DMS 273 treated with DMSO at 0.1 percent for 48 hours (cell line): ENCODE data around the gene FOXF1.
A peak's percentile ranks its signal among the peaks of the same experiment; 100 is the strongest.

Experiments
- DNase-seq: peaks from one replicate; lab custom pipeline; 2025; lab: John Stamatoyannopoulos, UW

Gene FOXF1

GRCh38 chr16:86517652-86518258 lies 7.4 kb downstream of the FOXF1 start:
- peak; percentile 9 for DNase-seq

GRCh38 chr16:86519007-86519648 lies 8.8 kb downstream of the FOXF1 start:
- no peak for DNase-seq

- no peak for DNase-seq
Measured at GRCh38 chr16:86519649-86520316, 9.5 kb downstream of the FOXF1 start.

- DNase-seq: no peak
Measured at GRCh38 chr16:86520317-86521210, 10.2 kb downstream of the FOXF1 start.

GRCh38 chr16:86521236-86522197 lies 11.2 kb downstream of the FOXF1 start:
- DNase-seq: no peak

- DNase-seq: no peak
Measured at GRCh38 chr16:86522634-86523033, 12.3 kb downstream of the FOXF1 start.

- DNase-seq: no peak
Measured at GRCh38 chr16:86523166-86523740, 12.9 kb downstream of the FOXF1 start.

- DNase-seq: no peak
Measured at GRCh38 chr16:86524029-86524428, 13.7 kb downstream of the FOXF1 start.

- DNase-seq: no peak
Measured at GRCh38 chr16:86525696-86526095, 15.4 kb downstream of the FOXF1 start.

GRCh38 chr16:86527366-86527765 lies 17.0 kb downstream of the FOXF1 start:
- no peak for DNase-seq

- DNase-seq: no peak
Measured at GRCh38 chr16:86528061-86528929, 18.0 kb downstream of the FOXF1 start.

GRCh38 chr16:86529160-86529559 lies 18.8 kb downstream of the FOXF1 start:
- no peak for DNase-seq

GRCh38 chr16:86530251-86531190 lies 20.2 kb downstream of the FOXF1 start:
- no peak for DNase-seq

- DNase-seq: no peak
Measured at GRCh38 chr16:86531191-86531545, 20.8 kb downstream of the FOXF1 start.

- no peak for DNase-seq
Measured at GRCh38 chr16:86531641-86532525, 21.6 kb downstream of the FOXF1 start.

- DNase-seq: no peak
Measured at GRCh38 chr16:86532526-86532815, 22.1 kb downstream of the FOXF1 start.

GRCh38 chr16:86533076-86533475 lies 22.7 kb downstream of the FOXF1 start:
- DNase-seq: no peak

- DNase-seq: no peak
Measured at GRCh38 chr16:86533767-86534351, 23.5 kb downstream of the FOXF1 start.
